GM12878 (cell line): ENCODE results near the gene SEMA7A. TPM values are rescaled to one million over a fixed set of nuclear protein-coding genes. Genes with fewer than 3 reads are reported as not detected.

ENCODE experiments used
- ATAC-seq: fragments of 200-7000 bp; cut with Tn5 transposase; 3 replicates; pipeline ENCODE4 v1.9.1; 2020; ENCODE audit warnings: mild to moderate bottlenecking, moderate library complexity
- BruUV-seq: library from RNA; stranded (reverse); fragments of 400-500 nt; replicated peaks from 2 replicates; lab custom pipeline; 2021; lab: Mats Ljungman, UMichigan
- CTCF ChIA-PET: fragments of 300-600 bp; sonication (Branson Sonifier 250); formaldehyde crosslinking; extraction: SDS; loops from one replicate; lab custom pipeline; 2021; ENCODE audit warnings: inconsistent platforms; lab: Yijun Ruan, JAX
- POLR2A ChIA-PET: fragments of 350-600 bp; formaldehyde crosslinking; extraction: SDS; loops from one replicate; lab custom pipeline; 2021; ENCODE audit warnings: inconsistent platforms; lab: Charles Lee
- RAD21 ChIA-PET: fragments of 300-600 bp; sonication (Branson Sonifier 250); formaldehyde crosslinking; loops from one replicate; lab custom pipeline; 2023; ENCODE audit warnings: antibody characterized with exemption; ENCODE audit not compliant: unreplicated experiment; lab: Charles Lee
- SMC1A ChIA-PET: fragments of 300-600 bp; sonication (Branson Sonifier 250); formaldehyde crosslinking; loops from one replicate; lab custom pipeline; 2023; ENCODE audit not compliant: unreplicated experiment, uncharacterized antibody; lab: Charles Lee
- DNase-seq: peaks from one replicate; pipeline ENCODE4 v3.0.0-alpha.2; 2011; ENCODE audit warnings: low read depth, low spot score
- FAIRE-seq: peaks from 3 replicates; lab custom pipeline; 2011; peaks lifted over from hg19 to GRCh38; lab: Jason Lieb, UNC
- H2AFZ ChIP-seq: 2 replicates; pipeline ENCODE4 v1.6.0; 2011; ENCODE audit warnings: low read depth, low read length, control low read depth; ENCODE audit not compliant: control insufficient read depth
- H3K27ac ChIP-seq: 2 replicates; pipeline ENCODE4 v1.5.1; 2011; ENCODE audit warnings: control low read depth; ENCODE audit not compliant: control insufficient read depth, insufficient read depth
- H3K27me3 ChIP-seq, 2 experiments: replicated peaks in 1 of 2; 2 replicates each; pipeline versions ENCODE4 v1.6.0 to v1.6.1; 2011; ENCODE audit warnings: low read length in 1 of 2; ENCODE audit not compliant: control insufficient read depth in 2 of 2, insufficient read depth in 2 of 2
- H3K36me3 ChIP-seq, 2 experiments: 2 replicates each; pipeline ENCODE4 v1.5.1; 2011; ENCODE audit warnings: low read length in 1 of 2; ENCODE audit not compliant: control insufficient read depth in 2 of 2, insufficient read depth in 2 of 2
- H3K4me1 ChIP-seq: 2 replicates; pipeline ENCODE4 v1.6.1; 2011; ENCODE audit warnings: mild to moderate bottlenecking, low read length, moderate library complexity, mixed read lengths; ENCODE audit not compliant: control insufficient read depth, insufficient read depth
- H3K4me2 ChIP-seq: 2 replicates; pipeline ENCODE4 v1.6.0; 2011; ENCODE audit warnings: control low read depth; ENCODE audit not compliant: control insufficient read depth, insufficient read depth
- H3K4me3 ChIP-seq: fragments of 200-600 bp; sonication (generic); 2 replicates; pipeline ENCODE4 v1.5.1; 2016
- H3K79me2 ChIP-seq: 2 replicates; pipeline ENCODE4 v1.6.0; 2011; ENCODE audit warnings: low read length; ENCODE audit not compliant: control insufficient read depth, insufficient read depth
- H3K9ac ChIP-seq: 2 replicates; pipeline ENCODE4 v1.8.0; 2011; ENCODE audit warnings: low read length, control low read depth, mixed read lengths; ENCODE audit not compliant: control insufficient read depth, insufficient read depth
- H3K9me3 ChIP-seq: replicated peaks from 3 replicates; pipeline ENCODE4 v1.5.1; 2011; ENCODE audit warnings: mild to moderate bottlenecking, low read length; ENCODE audit not compliant: control insufficient read depth, insufficient read depth
- H4K20me1 ChIP-seq: 2 replicates; pipeline ENCODE4 v1.6.0; 2011; ENCODE audit not compliant: control insufficient read depth, insufficient read depth
- HCFC1 ChIP-seq: fragments of 150-350 bp; IDR thresholded peaks from 2 replicates; pipeline ENCODE4 v1.6.1; 2014; ENCODE audit warnings: low read length
- IKZF1 ChIP-seq: fragments of 450-650 bp; conservative IDR thresholded peaks from 2 replicates; pipeline ENCODE4 v1.6.1; 2017; ENCODE audit warnings: antibody characterized with exemption, mild to moderate bottlenecking
- KDM1A ChIP-seq: fragments of 200-600 bp; sonication (generic); IDR thresholded peaks from 2 replicates; pipeline ENCODE4 v1.6.1; 2016; ENCODE audit warnings: borderline replicate concordance
- MLLT1 ChIP-seq: fragments of 450-650 bp; IDR thresholded peaks from 2 replicates; pipeline ENCODE4 v1.6.1; 2016; ENCODE audit warnings: mild to moderate bottlenecking
- NBN ChIP-seq: fragments of 450-650 bp; IDR thresholded peaks from 2 replicates; pipeline ENCODE4 v1.6.1; 2016
- PKNOX1 ChIP-seq: fragments of 450-650 bp; IDR thresholded peaks from 2 replicates; pipeline ENCODE4 v1.6.1; 2016; ENCODE audit warnings: mild to moderate bottlenecking
- PML ChIP-seq: IDR thresholded peaks from 2 replicates; pipeline ENCODE4 v1.6.1; 2012; ENCODE audit warnings: low read length, inconsistent platforms
- POLR2A ChIP-seq: IDR thresholded peaks from 2 replicates; pipeline ENCODE4 v1.6.1; 2011; ENCODE audit warnings: low read depth, mild to moderate bottlenecking, low read length
- RAD21 ChIP-seq: IDR thresholded peaks from 2 replicates; pipeline ENCODE4 v1.6.1; 2011; ENCODE audit warnings: mild to moderate bottlenecking, low read depth, low read length, moderate library complexity; ENCODE audit not compliant: insufficient read depth
- RBBP5 ChIP-seq: fragments of 200-600 bp; sonication (generic); conservative IDR thresholded peaks from 2 replicates; pipeline ENCODE4 v1.6.1; 2016
- SKIL ChIP-seq: fragments of 450-650 bp; IDR thresholded peaks from 2 replicates; pipeline ENCODE4 v1.6.1; 2017; ENCODE audit warnings: mild to moderate bottlenecking, low read depth, inconsistent platforms; ENCODE audit not compliant: poor library complexity, severe bottlenecking
- SMAD5 ChIP-seq: IDR thresholded peaks from 2 replicates; pipeline ENCODE4 v1.6.1; 2016; ENCODE audit warnings: antibody characterized with exemption, low read depth
- STAT1 ChIP-seq: fragments of 450-650 bp; conservative IDR thresholded peaks from 2 replicates; pipeline ENCODE4 v1.6.1; 2014; ENCODE audit warnings: antibody characterized with exemption, mild to moderate bottlenecking
- STAT3 ChIP-seq: IDR thresholded peaks from 2 replicates; pipeline ENCODE4 v1.6.1; 2011; ENCODE audit warnings: low read depth, low read length, improper control_type of control experiment
- ZSCAN29 ChIP-seq: fragments of 450-650 bp; IDR thresholded peaks from 2 replicates; pipeline ENCODE4 v1.6.1; 2017; ENCODE audit warnings: mild to moderate bottlenecking, moderate library complexity
- WGBS: methylation state at CpG from one replicate; pipeline ENCODE4 v1.1.6; 2016; ENCODE audit warnings: low lambda C conversion rate; ENCODE audit not compliant: insufficient replicate concordance, insufficient coverage; ENCODE audit errors: missing lambda C conversion rate; 5-methylcytosine and 5-hydroxymethylcytosine counted together
- in situ Hi-C: fragments of 300-500 bp; cut with MboI; formaldehyde crosslinking; loops from 9 replicates; pipeline ENCODE4 v1.14.3; 2018; ENCODE audit warnings: mixed read lengths
- intact Hi-C: fragments of 100-400 bp; cut with micrococcal nuclease; formaldehyde crosslinking; loops from one replicate; pipeline ENCODE4 v1.14.2; 2022; ENCODE audit not compliant: unreplicated experiment
- polyA plus RNA-seq, 11 experiments: library from polyadenylated mRNA; depleted of rRNA in 4 of 11; unstranded in 6 of 11; stranded (reverse) in 5 of 11; fragments of >200 nt; fragmentation: Nextera tagmentation in 4 of 11; fragmentation: Illumina TruSeq in 1 of 11; extraction: Ambion mirVana in 4 of 11; extraction: Trizol in 1 of 11; gene quantifications; 1 replicate in 1 of 11; 2 replicates in 10 of 11; pipeline versions ENCODE4 v1.2.1 to v1.2.3, GENCODE V29; 2011 to 2016; ENCODE audit warnings: inconsistent platforms in 2 of 11, missing spikeins in 2 of 11, low read depth in 1 of 11
- total RNA-seq, 4 experiments: library from RNA; depleted of rRNA in 3 of 4; stranded (reverse); fragments of >200 nt in 3 of 4; fragmentation: Illumina TruSeq in 1 of 4; extraction: Trizol in 1 of 4; gene quantifications; 2 replicates each; pipeline versions ENCODE4 v1.2.1 to v1.2.3, GENCODE V29; 2013 to 2021

SEMA7A gene
- total and polyA plus RNA-seq, 10 of the 15 experiments (the other 5 are each of a cell fraction or from before 2014, with no cell fraction given): 0.08 to 112 (median 53.5) TPM

- FAIRE-seq: no peak
- ChIA-PET CTCF (interaction anchor here (0.6 to 22.3 kb wide), 6 partner anchors 8 to 885 kb away, joined by 3 to 655 read pairs (median 26); partner anchors contain the start of gene CYP11A1), POLR2A (interaction anchor here (1.0 to 16.6 kb wide), 8 partner anchors 9 to 189 kb away, joined by 3 to 325 read pairs (median 4); partner anchors contain the start of genes ARID3B, CLK3 and UBL7)
These were observed 7.1 kb downstream of the SEMA7A start for GRCh38 chr15:74426404-74427281.

More at GRCh38 chr15:74426404-74427281, 7.1 kb downstream of the SEMA7A start:
- TF ChIP-seq IKZF1: 0 out of 2 replicates have a peak, but pooled peaks have one; percentile 25
- no peak for TF ChIP-seq SMAD5
- no peak for TF ChIP-seq SKIL
- TF ChIP-seq PML: no peak
- TF ChIP-seq RBBP5: no peak
- no peak for TF ChIP-seq PKNOX1
- TF ChIP-seq KDM1A: no peak
- TF ChIP-seq MLLT1: no peak
- TF ChIP-seq RAD21: no peak
- no peak for TF ChIP-seq NBN
- peak; percentile 37 for TF ChIP-seq POLR2A
- no peak for TF ChIP-seq STAT1
- no peak for TF ChIP-seq STAT3
- TF ChIP-seq HCFC1: no peak
- no peak for TF ChIP-seq ZSCAN29
- peak overlapping the region; percentile 97 for H3K4me2 ChIP-seq
- BruUV-seq: no TSS peak
- WGBS: 32% methylated on average over 10 of the region's 10 CpGs
- H3K27ac ChIP-seq: peak overlapping the region; percentile 47
- H3K4me1 ChIP-seq: peaks cover 76% of the 10 kb centered on the region
- ATAC-seq: no peak
- intact Hi-C loops (no loop called here), in situ Hi-C loops (no loop called here)
- H3K79me2 ChIP-seq: peaks cover 100% of the 10 kb centered on the region
- no peaks in the 10 kb centered on the region for H3K9me3 ChIP-seq
- SMC1A ChIA-PET: interaction anchor here (1.0 to 25.4 kb wide), 5 partner anchors 12 to 46 kb away, joined by 3 to 544 read pairs (median 51); no protein-coding TSS in a partner anchor
- H4K20me1 ChIP-seq: peaks cover 34% of the 10 kb centered on the region
- no peak for DNase-seq
- H3K36me3 ChIP-seq: peaks cover 23 to 26% of the 10 kb centered on the region in 2 experiments; a peak in 3 of 4 replicates
- H3K9ac ChIP-seq: peak overlapping the region; percentile 32
- H3K4me3 ChIP-seq: peak overlapping the region; percentile 98
- RAD21 ChIA-PET: interaction anchor here (0.6 to 24.4 kb wide), 8 partner anchors 6 to 191 kb away, joined by 3 to 496 read pairs (median 10); partner anchors contain the start of gene ARID3B
- no peak overlapping the region for H2AFZ ChIP-seq
- H3K27me3 ChIP-seq: no peaks in the 10 kb centered on the region
